HL-60 (cell line): ENCODE measurements around the gene HIRA.

Experiments
- DNase-seq, 2 experiments: peaks; one replicate each; pipeline ENCODE4 v3.0.0-alpha.2; 2010 to 2020; ENCODE audit warnings: low read depth in 1 of 2, low spot score in 1 of 2
- H3K27ac ChIP-seq: fragments of 250-450 bp; sonication (Bioruptor Pico); replicated peaks from 2 replicates; pipeline ENCODE4 v1.5.1; 2020; ENCODE audit warnings: mild to moderate bottlenecking, moderate library complexity
- H3K27me3 ChIP-seq: fragments of 250-450 bp; sonication (Bioruptor Pico); 2 replicates; pipeline ENCODE4 v1.5.1; 2021; ENCODE audit warnings: mild to moderate bottlenecking, moderate library complexity; ENCODE audit not compliant: insufficient read depth, poor library complexity, severe bottlenecking
- H3K4me3 ChIP-seq: replicated peaks from 2 replicates; pipeline ENCODE4 v1.5.1; 2011; ENCODE audit warnings: mild to moderate bottlenecking, control low read depth, low read length; ENCODE audit not compliant: insufficient read depth
- CTCF ChIP-seq: IDR thresholded peaks from one replicate; pipeline ENCODE4 v1.5.1; 2011; ENCODE audit warnings: low read length, control low read depth, inconsistent platforms; ENCODE audit not compliant: insufficient read depth
- GABPA ChIP-seq: IDR thresholded peaks from 2 replicates; pipeline ENCODE4 v1.6.1; 2012; ENCODE audit warnings: low read depth
- POLR2AphosphoS5 ChIP-seq: IDR thresholded peaks from 2 replicates; pipeline ENCODE4 v1.6.1; 2012; ENCODE audit warnings: low read depth
- REST ChIP-seq: IDR thresholded peaks from 2 replicates; pipeline ENCODE4 v1.6.1; 2012; ENCODE audit warnings: low read depth; ENCODE audit not compliant: insufficient replicate concordance
- SPI1 ChIP-seq: IDR thresholded peaks from 2 replicates; pipeline ENCODE4 v1.6.1; 2012; ENCODE audit warnings: low read depth, mild to moderate bottlenecking, borderline replicate concordance

Gene HIRA

GRCh38 chr22:19376247-19376646 lies 55.3 kb downstream of the HIRA start:
- H3K4me3 ChIP-seq: no peak overlapping the region
- TF ChIP-seq GABPA: no peak
- no peak for TF ChIP-seq POLR2AphosphoS5
- no peak for TF ChIP-seq REST
- no peak for TF ChIP-seq CTCF
- TF ChIP-seq SPI1: no peak
- no peak overlapping the region for H3K27ac ChIP-seq
- H3K27me3 ChIP-seq: no peaks in the 10 kb centered on the region
- no peak for DNase-seq

- TF ChIP-seq GABPA (no peak), SPI1 (no peak), REST (no peak), CTCF (no peak), POLR2AphosphoS5 (no peak)
- Histone ChIP-seq H3K4me3 (no peak overlapping the region), H3K27ac (no peak overlapping the region), H3K27me3 (no peaks in the 10 kb centered on the region)
- no peak for DNase-seq
These were observed 56.1 kb downstream of the HIRA start for GRCh38 chr22:19375435-19375834.

GRCh38 chr22:19374410-19374809 lies 57.1 kb downstream of the HIRA start:
- Histone ChIP-seq H3K27ac (no peak overlapping the region), H3K4me3 (no peak overlapping the region), H3K27me3 (no peaks in the 10 kb centered on the region)
- no peak for TF ChIP-seq POLR2AphosphoS5
- TF ChIP-seq SPI1: no peak
- TF ChIP-seq REST: no peak
- TF ChIP-seq GABPA: no peak
- no peak for TF ChIP-seq CTCF
- no peak for DNase-seq
